HG03575 (cell line): ENCODE results near the gene ELAC2.

Source experiments
- ATAC-seq: cut with Tn5 transposase; IDR thresholded peaks from one replicate; pipeline ENCODE4 v1.9.1; 2021; ENCODE audit not compliant: unreplicated experiment, insufficient number of reproducible peaks, low FRiP score; ENCODE audit errors: extremely low read depth

Gene ELAC2

GRCh38 chr17:13017655-13018459, at the start of gene ELAC2:
TSS of gene ELAC2 (minus strand) at chr17:13018027. CDS start at chr17:13017947, 80 bp downstream.
- peak; percentile 93 for ATAC-seq

- ATAC-seq = no peak
Measured at GRCh38 chr17:13065032-13065431, 47.2 kb upstream of the ELAC2 start.

GRCh38 chr17:13055131-13055530, 37.3 kb upstream of the ELAC2 start:
- ATAC-seq = no peak

- no peak for ATAC-seq
Measured at GRCh38 chr17:13054666-13055065, 36.8 kb upstream of the ELAC2 start.

GRCh38 chr17:13051915-13052314, 34.1 kb upstream of the ELAC2 start:
- ATAC-seq = no peak

GRCh38 chr17:13047011-13047606, 29.3 kb upstream of the ELAC2 start:
- no peak for ATAC-seq

- no peak for ATAC-seq
Measured at GRCh38 chr17:13046361-13046760, 28.5 kb upstream of the ELAC2 start.

GRCh38 chr17:13044572-13045065, 26.8 kb upstream of the ELAC2 start:
- ATAC-seq = no peak

GRCh38 chr17:13038931-13039665, 21.3 kb upstream of the ELAC2 start:
- no peak for ATAC-seq

- no peak for ATAC-seq
Measured at GRCh38 chr17:13036751-13037150, 18.9 kb upstream of the ELAC2 start.

- no peak for ATAC-seq
Measured at GRCh38 chr17:13035420-13035819, 17.6 kb upstream of the ELAC2 start.

- ATAC-seq = no peak
Measured at GRCh38 chr17:13031718-13032350, 14.0 kb upstream of the ELAC2 start.

GRCh38 chr17:13030459-13031300, 12.9 kb upstream of the ELAC2 start:
- ATAC-seq = no peak

GRCh38 chr17:13030056-13030455, 12.2 kb upstream of the ELAC2 start:
- ATAC-seq = no peak

- ATAC-seq = no peak
Measured at GRCh38 chr17:13029340-13029739, 11.5 kb upstream of the ELAC2 start.

GRCh38 chr17:13027246-13027645, 9.4 kb upstream of the ELAC2 start:
- ATAC-seq = no peak

- ATAC-seq = no peak
Measured at GRCh38 chr17:13025687-13026086, 7.9 kb upstream of the ELAC2 start.

GRCh38 chr17:13025258-13025627, 7.4 kb upstream of the ELAC2 start:
- ATAC-seq = no peak
